GM21529 (cell line): ENCODE data around the gene F12.
"Not testable (repeated sequence)": the region's sequence is repeated elsewhere in the genome, so short reads cannot be mapped to it uniquely, and the experiment has no call there.

Source experiments
- ATAC-seq: cut with Tn5 transposase; IDR thresholded peaks from one replicate; pipeline ENCODE4 v1.9.1; 2021; ENCODE audit not compliant: unreplicated experiment

The F12 gene

DNA sequence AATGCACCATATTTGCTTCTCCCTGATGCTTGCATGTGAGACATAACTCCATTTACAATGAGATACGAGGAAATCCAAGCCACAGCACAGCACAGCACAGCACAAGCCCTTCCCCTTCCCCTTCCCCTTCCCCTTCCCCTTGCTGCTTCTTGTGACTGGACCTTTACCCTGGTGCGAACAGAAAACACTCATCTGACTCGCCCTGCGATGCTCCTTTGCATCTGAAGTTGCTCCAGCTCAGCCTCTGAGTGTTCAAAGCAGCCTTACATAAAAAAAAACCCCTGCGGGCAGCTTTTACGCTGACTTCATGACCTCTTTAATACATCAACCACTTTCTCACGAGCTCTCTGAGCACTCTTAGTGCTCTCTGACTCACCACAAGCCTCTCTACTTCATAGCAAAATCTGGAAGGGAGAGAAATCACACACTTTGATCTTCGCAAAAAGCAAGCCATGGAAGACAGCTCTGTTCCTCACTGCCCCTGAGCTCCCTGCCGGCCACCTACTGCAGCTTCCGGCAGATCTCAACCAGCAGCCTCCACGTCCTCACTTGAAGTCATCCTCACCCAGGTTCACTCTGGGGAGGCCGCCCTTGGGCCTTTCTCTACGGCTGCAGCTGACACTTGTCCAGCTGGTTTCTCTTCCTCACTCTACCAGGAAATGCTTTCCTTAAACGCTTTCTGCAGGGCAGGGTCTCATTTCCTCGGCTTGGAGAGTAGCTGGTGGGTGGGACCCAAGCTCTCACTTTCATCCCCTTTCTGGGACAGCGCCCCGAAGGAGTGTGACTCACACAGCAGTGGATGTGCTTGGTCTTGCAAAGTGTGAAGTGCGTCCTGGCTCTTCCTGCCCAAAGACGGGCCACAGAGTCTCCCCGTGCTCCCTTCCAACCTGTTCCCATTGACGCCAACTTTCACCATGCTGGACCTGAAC is 19.9 kb downstream of the F12 start:
- peak; percentile 70 for ATAC-seq

DNA sequence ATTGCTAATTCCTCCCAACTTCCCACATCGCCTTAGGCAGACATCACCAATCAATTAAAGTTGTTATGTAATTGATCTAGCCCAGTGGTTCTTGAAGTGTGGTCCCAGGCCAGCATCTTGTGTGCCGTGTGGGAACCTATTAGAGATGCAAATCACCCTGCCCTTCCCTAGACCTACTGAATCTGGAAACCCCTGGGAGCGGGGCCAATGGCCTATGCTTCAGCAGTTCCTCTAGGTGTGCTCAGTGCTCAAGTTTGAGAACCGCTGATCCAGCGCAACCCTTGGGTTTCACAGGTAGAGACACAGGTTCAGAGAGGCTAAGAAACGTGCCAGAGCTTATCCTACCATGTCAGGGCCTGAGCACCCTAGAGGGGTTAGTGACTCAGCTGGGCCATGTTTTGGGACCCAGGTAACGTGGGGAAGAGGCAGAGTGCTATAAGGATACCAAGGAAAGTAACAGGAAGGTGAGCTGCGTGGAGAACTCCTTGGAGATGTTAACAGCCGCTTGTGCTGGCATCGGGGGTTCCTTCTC is 20.8 kb downstream of the F12 start:
- no peak for ATAC-seq

DNA sequence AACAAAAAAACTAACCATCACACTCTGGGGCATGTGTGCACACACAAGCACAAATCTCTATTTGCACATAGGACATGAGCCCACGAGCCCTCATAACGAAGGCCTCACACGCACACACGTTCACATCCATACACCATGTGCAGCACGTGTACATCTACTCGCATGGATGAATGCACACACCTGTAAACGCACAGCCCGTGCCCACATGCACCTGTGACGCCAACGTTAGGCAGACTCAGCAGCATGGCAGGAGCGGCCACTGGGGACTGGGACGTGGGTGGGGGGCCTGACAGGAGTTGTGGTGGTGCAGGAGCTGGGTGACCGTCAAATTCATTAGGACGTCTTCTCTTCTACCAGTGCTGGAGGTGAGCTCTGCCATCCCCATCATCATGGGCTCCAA is 22.0 kb downstream of the F12 start:
- ATAC-seq: no peak

DNA sequence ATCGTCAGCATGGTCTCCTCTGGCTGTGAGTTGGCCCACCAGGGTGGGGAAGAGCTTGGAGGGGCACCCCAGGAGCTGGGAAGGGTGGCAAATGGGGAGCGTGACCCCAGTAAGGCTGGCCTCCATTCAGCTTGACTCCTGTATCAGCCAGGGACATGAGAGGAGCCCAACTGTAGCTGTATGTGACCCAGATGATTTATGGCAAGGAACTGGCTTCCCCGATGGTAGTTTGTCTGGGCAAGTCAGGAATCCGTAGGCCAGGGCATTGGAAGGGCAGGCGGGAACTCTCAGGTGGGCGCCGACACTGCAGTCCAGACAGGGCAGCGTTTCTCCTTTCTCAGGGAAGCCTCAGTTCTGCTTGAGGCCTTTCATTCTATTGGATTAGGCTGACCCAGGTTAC is 22.8 kb downstream of the F12 start:
- ATAC-seq: no peak

DNA sequence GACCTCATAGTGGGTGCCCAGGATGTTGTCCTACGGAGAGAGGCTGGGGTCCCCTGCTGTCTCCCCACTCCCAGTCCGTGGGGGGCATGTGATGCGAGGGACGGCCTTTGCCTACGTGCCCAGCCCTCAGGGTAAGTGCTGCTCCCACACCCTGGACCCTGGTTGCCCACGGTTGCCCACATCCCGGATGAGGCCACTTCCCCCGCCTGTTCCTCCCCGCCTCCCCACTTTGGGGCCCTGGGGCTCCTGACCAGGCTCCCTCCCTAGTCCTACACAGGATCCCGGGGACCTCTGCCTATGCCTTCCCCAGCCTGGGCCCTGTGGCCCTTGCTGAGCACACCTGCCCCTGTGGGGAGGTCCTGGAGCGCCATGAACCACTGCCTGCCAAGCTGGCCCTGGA is 23.6 kb downstream of the F12 start:
- no peak for ATAC-seq

DNA sequence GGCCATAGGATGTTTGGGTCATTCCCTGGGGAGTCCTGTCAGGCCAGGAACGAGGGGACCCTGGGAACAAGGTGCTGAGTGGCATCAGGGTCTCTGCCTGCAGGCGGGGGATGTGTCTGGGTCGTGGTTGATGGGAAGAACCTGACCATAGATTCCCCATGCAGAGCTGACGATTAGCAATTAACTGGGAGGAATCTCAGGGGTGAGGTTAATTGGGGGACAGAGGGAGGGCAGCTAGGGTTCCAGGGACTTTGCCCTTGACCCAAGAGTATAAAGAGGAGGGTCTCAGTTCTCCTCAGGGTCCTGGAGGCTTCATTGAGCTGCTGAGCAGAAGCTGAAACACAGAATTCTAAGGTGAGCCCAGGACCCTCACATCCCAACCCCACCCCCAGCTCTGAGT is 25.2 kb downstream of the F12 start, which contains the start of gene SLC34A1:
SLC34A1 (plus strand) TSS at position 301 of the 400 bp plus-strand sequence. CDS start 1,308 bp downstream, outside the sequence.
- ATAC-seq: no peak

DNA sequence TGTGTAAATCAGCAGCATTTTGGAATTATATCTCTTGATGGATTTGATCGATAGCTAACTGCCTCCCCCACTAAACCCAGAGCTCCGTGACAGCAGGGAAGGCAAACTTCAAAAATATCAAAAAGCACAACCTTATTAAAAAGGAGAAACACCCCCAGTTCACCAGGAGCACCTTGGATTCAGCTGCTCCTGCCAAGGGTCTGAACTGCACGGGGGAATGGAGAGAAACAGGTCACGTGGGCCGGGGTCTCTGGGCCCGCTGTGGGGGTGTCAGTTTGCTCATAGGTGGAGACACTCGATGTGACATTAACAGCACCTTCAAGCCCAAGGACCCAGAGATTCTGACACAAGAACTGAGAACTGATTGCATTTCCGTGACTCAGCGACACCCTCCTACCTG is 26.2 kb downstream of the F12 start:
- no peak for ATAC-seq

DNA sequence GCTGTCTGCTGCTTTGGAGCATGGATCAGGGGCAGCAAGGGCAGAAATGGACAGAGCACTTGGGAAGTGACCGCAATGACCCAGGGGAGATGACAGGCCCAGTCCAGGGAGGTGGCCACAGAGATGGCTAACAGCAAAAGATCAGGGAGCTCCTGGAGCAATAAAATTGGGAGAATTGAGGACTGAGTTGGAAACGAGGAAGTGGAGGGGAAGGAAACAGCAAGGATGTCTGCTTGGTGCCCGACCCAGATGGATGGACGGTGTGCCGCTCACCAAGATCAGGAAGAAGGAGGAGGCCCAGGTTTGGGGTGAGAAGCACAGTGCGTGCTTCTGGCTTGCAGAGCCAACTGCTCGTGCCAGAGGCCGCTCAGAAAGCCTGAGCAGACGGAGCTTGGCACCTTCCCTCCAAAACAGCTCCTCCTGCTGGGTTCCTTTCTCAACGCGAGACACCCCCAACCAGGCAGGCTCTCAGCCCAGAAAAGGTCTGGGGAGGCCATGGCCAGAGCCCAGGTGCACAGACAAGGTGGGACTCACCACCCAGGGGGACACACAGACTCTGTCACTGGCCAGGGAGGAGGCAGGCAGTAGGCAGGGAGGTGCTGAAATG is 26.8 kb downstream of the F12 start:
- no peak for ATAC-seq

DNA sequence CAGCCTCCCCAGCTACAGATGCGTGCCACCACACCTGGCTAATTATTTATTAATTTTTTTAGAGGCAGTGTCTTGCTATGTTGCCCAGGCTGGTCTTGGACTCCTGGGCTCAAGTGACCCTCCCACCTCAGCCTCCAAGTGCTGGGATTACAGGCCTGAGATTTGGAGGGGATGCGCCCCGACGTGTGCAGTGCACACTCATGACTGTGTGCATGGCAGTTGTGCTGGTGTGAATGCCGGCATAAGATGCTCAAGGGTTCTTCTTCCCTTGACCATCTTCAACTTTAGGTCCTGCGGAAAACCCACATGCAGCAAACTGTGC is 28.6 kb downstream of the F12 start:
- ATAC-seq: no peak

DNA sequence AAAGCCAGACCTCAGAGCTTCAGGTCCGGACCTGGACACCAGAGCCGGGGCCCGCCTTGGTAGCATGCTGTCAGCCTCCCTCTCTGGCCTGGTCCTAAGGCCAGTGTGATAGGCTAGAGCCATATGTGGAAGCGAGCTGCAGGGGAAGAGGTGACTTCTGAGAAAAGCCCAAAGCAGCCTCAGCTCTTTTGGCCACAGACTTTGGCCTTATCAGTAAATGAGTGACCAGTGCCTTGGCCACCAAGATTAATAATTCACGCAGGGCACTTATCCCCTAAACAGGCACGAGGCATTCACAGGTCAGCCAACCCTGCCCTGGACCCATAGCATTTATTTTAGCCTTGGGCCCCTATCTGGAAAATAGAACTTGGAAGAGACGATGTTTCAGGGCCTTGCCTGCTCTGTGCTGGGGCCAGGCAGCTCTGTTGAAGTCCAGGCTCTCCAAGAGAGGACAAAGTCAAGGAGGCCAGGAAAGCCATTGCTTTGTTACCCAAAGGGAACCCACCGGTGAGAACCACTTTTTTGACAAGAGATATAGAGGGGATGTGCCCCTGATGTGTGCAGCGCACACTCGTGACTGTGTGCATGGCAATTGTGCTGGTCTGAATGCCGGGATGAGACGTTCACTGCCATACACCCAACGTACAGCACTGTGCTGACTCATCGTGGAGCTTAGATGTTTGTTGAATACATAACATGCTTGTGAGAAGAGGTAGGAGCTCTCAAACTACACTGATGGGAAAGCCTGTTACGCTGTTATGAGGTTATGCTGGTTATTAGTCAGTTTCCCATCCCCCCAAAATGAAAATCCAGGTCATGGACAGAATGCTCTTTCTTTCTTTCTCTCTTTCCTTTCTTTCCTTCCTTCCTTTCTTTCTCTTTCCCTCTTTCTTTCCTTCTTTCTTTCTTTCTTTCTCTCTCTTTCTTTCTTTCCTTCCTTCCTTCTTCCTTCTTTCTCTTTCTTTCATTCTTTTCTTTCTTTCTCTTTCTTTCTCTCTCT is 30.2 kb downstream of the F12 start:
- no peak for ATAC-seq

DNA sequence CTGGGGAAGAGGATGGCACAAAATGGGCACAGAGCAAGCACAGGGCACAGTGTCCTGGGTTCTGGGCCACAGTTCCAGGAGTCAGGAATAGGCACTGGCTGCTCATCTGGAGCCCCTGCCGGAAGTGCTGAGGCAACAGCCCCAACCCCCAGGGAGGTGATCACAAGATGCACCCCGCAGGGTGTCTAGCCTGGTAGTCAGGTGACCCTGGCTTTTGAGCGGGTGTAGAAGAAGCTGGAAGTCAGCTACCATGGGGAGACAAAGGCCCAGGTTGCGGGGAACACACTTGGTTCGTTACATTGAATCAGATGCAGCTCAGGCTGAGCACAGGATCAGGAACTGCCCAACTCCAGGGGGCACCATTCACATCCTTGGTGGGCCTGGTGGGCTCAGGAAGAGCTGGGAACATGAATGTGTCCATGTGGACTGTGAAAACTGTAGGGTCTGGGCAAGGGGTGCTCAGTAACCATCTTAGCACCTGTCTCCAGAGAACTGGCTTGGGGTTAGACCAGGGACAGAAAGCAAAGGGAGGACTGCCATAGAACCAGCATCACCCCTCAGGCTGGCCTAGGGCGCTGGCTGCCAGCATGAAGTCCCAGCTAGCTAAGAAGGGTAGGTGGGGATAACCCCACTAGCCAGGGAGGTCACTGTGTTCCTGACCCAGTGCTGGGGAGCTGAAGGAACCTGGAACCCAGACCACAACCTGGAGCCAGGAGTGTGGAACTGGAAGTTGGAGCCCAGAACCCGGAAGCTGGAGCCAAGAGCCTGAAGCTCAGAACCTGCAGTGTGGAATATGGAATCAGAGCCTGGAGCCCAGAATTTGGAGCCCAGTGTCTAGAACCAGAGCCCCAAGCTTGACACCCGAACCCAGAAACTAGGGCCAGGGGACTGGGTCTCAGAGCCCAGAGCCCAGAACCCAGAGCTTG is 31.2 kb downstream of the F12 start:
- no peak for ATAC-seq

DNA sequence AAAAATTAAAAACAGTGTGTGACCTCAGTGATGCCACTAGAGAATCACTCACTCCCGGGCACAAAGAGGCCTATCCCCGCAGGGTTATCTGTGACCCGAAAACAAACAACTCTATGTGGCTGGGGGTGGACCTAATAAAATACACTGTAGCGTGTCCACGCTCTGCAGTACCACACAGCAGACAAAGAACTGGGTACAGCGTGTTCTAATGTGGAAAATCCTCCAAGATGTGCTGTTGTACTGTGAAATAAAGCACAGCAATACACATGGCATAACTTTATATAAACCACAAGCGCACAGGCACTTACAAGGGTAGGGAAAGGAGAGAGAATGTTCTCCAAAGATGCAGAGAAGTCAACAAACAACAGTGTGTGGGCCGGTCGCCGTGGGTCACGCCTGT is 33.3 kb downstream of the F12 start:
- no peak for ATAC-seq

DNA sequence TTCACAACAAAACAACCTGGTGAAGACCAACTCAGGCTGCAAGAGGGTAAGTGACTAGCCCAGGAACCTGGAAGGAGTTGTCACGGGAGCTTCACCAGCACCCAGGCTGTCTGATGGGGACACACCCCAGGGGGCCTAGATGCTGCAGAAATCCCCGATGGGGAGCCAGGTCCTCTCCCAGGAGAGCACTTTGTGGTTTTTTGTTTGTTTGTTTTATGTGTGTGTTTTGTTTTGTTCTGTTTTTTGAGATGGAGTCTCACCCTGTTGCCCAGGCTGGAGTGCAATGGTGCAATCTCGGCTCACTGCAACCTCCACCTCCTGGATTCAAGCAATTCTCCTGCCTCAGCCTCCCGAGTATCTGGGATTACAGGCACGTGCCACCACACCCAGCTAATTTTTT is 33.8 kb downstream of the F12 start:
- not testable (repeated sequence) for ATAC-seq

DNA sequence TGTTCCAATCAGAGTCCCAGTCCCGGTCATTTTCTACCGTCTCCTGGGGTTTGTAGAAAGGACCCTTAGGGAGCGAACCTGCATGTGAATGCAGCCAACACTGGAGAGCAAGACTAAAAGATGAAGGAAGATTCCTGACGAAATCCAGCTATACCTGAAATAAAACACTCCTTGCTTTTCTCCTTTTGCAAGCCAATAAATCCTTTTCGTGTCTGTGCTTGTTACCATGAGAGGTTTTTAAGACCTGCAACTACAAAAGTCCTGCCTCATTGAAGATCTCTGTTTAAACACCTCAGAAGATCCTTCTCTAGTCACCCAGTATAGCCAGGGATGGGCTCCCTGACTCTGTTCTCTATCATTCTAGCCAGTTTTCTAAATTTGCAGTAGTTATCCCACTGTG is 35.2 kb downstream of the F12 start:
- no peak for ATAC-seq

DNA sequence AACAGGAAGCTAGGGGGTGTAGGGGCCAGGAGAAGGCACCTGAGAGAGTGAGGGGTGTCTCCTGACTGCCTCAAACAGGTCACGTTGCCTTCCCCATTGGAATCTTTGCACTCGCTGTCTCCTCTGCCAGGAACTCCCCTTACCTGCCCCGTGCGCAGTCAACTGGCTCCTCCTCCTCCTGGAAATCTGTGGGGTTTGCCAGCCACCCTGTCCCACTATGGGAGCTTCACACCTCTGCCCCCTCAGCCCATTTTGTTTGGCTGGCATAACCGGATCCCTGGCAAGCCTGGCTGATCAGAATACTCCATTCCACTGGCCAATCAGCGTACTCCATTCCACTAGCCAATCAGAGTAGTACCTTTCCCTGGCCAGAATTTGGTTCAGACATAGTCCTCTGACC is 35.6 kb downstream of the F12 start:
- no peak for ATAC-seq

DNA sequence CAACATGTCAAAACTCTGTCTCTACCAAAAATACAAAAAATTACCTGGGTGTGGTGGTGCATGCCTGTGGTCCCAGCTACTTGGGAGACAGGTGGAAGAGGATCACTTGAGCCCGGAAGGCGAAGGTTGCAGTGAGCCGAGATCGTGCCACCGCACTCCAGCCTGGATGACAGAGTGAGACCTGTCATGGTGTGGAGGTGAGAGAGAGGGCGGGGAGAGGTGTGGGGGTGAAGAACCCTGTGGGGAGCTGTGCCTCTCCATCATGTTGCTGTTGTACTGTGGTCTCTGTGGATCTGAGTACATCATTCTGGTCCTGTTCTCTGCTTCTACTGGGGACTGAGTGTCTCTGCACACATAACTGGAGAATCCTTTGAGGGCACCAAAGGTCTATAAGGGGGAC is 36.5 kb downstream of the F12 start:
- ATAC-seq: no peak

DNA sequence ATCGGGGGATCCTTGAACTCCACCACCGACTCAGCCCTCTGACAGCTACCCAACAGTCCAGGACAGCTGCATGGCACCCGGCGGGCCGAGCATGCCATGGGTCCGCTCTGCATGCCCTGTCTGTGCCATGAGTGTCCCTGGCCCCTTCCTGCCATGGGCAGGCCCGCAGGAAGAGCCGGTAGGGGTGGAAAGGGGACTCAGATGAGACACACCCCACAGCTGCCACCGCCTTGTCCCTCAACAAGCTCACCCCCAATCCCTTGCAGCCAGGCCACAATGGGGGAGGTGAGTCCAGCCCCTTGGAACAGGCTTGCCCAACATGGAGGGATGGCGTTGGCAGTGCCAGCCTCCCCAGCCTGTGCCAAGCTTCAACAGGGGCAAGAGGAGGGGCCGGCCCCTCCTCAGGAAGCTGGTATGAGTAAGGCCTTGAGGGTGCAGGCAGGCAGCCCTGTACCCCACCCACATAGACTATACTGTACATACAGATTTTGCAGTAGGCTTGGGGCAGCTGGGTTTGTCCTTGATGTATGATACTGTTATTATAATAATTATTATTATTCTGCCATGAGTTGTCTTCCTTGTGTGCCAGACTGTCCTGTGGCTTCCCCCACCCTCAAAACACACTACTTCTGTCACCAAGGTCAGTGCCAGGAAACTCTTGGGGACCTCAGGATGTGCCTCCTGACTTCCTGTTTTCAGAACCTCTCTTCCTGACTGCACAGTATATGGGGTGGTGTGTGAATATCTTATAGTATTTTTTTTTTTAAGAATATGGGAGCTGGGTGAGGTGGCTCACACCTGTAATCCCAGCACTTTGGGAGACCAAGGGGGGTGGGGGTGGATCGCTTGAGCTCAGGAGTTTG is 37.1 kb downstream of the F12 start:
- no peak for ATAC-seq

DNA sequence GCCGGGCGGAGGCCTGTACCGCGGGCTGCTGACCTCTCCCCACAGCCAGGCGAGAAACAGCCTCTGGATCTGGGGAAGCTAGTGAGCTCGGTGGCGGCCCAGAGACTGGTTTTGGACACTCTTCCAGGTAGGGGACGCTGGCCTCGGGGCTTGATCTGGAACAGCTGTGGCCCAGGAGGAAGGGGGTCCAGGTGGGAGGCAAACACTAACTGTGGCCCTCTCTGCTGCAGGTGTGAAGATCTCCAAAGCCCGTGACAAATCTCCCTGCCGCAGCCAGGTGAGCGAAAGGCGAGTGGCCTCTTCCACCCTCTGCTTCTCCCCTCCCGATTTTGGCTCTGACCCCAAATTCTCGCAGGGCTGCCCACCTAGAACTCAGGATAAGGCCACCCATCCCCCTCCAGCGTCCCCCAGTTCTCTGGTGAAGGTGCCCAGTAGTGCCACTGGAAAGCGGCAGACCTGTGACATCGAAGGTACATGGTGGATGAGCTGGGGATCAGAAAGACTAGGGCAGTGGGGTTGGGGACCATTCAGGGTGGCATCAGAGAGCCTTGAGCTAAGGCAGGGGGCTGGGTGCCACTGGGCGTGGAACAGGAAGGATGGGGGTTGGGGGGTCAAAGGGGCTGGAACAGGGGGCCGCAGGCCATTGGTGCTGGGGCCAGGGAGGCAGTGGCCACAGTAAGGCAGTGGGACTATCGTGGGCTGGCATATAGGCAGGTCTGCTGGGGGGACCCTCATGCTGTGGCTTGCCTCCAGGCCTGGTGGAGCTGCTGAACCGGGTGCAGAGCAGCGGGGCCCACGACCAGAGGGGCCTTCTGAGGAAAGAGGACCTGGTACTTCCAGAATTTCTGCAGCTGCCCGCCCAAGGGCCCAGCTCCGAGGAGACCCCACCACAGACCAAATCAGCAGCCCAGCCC is 38.0 kb downstream of the F12 start:
- ATAC-seq: no peak
